ENCODE results near the gene MARCHF4.
A peak's percentile ranks its signal among the peaks of the same experiment; 100 is the strongest.

Gene MARCHF4

GRCh38 chr2:216348756-216349308 is 23.5 kb downstream of the MARCHF4 start:
- no peak for DNase-seq

GRCh38 chr2:216346781-216347180 is 25.5 kb downstream of the MARCHF4 start:
- no peak for DNase-seq

- no peak for DNase-seq
Observed at GRCh38 chr2:216345846-216346245, 26.4 kb downstream of the MARCHF4 start.

GRCh38 chr2:216344950-216345300 is 27.4 kb downstream of the MARCHF4 start:
- no peak for DNase-seq

- no peak for DNase-seq
Observed at GRCh38 chr2:216344206-216344949, 27.9 kb downstream of the MARCHF4 start.

GRCh38 chr2:216343221-216343980 is 28.9 kb downstream of the MARCHF4 start:
- no peak for DNase-seq

- peak; percentile 21 for DNase-seq
Observed at GRCh38 chr2:216341121-216341520, 31.2 kb downstream of the MARCHF4 start.

GRCh38 chr2:216340280-216340631 is 32.0 kb downstream of the MARCHF4 start:
- no peak for DNase-seq

GRCh38 chr2:216339456-216340279 is 32.6 kb downstream of the MARCHF4 start:
- DNase-seq: peak; percentile 72

GRCh38 chr2:216335252-216335651 is 37.0 kb downstream of the MARCHF4 start:
- DNase-seq: no peak

GRCh38 chr2:216328347-216328746 is 43.9 kb downstream of the MARCHF4 start:
- no peak for DNase-seq

- DNase-seq: no peak
Observed at GRCh38 chr2:216327447-216327935, 44.8 kb downstream of the MARCHF4 start.

All from retina (tissue), 1 donor.